Measurements from ENCODE around the gene SLC6A12.

GRCh38 chr12:174124-174523 is 39.8 kb downstream of the SLC6A12 start:
- TF ChIP-seq E2F1 (CRISPR knock-in tag; IDR thresholded peaks at IDR 0.05) (no peak), CTCF (IDR thresholded peaks at IDR 0.05) (no peak), USF2 (CRISPR knock-in tag; IDR thresholded peaks at IDR 0.05) (no peak), ZNF396 (CRISPR knock-in tag; IDR thresholded peaks at IDR 0.05; ENCODE audit: borderline replicate concordance) (no peak), ZNF317 (CRISPR knock-in tag; IDR thresholded peaks at IDR 0.05; ENCODE audit: borderline replicate concordance, low read depth) (no peak), JUN (CRISPR knock-in tag; IDR thresholded peaks at IDR 0.05) (no peak), MXD4 (CRISPR knock-in tag; IDR thresholded peaks at IDR 0.05; ENCODE audit: borderline replicate concordance) (no peak), CREB1 (CRISPR knock-in tag; IDR thresholded peaks at IDR 0.05) (no peak)
